PFSK-1 (cell line): ENCODE results near the gene DPYD.

Experiments
- FOXP2 ChIP-seq: optimal IDR thresholded peaks from 2 replicates; pipeline ENCODE3; 2011; ENCODE audit warnings: borderline replicate concordance, control low read depth, inconsistent platforms; ENCODE audit not compliant: insufficient read depth; ENCODE audit errors: extremely low read length, extremely low read depth
- POLR2AphosphoS5 ChIP-seq: IDR thresholded peaks from 2 replicates; pipeline ENCODE4 v1.6.1; 2012; ENCODE audit warnings: low read depth, mild to moderate bottlenecking, control low read depth, low read length, moderate library complexity
- REST ChIP-seq, 2 experiments: IDR thresholded peaks; 2 replicates each; pipeline versions ENCODE4 v1.6.1 to v1.8.0; 2011 to 2012; ENCODE audit warnings: low read depth in 2 of 2, low read length in 2 of 2, control low read depth in 1 of 2, inconsistent platforms in 1 of 2, mild to moderate bottlenecking in 1 of 2, moderate library complexity in 1 of 2; ENCODE audit not compliant: insufficient read depth in 1 of 2
- SIN3A ChIP-seq: IDR thresholded peaks from 2 replicates; pipeline ENCODE4 v1.6.1; 2012; ENCODE audit warnings: mild to moderate bottlenecking, low read length, moderate library complexity, borderline replicate concordance; ENCODE audit not compliant: insufficient read depth
- TAF1 ChIP-seq: IDR thresholded peaks from 2 replicates; pipeline ENCODE4 v1.6.1; 2012; ENCODE audit warnings: low read length, control low read depth, borderline replicate concordance; ENCODE audit not compliant: insufficient read depth

The DPYD gene

GRCh38 chr1:97101509-97101908 lies 819.3 kb downstream of the DPYD start:
- no peak for TF ChIP-seq POLR2AphosphoS5
- TF ChIP-seq FOXP2 = no peak
- no peak for TF ChIP-seq REST (IDR thresholded peaks at IDR 0.05; ENCODE audit: insufficient read depth in 1 of 2, low read depth in 2 of 2, low read length in 2 of 2)
- no peak for TF ChIP-seq TAF1
- TF ChIP-seq SIN3A = no peak

- TF ChIP-seq SIN3A (no peak), POLR2AphosphoS5 (no peak), FOXP2 (no peak), REST (IDR thresholded peaks at IDR 0.05; ENCODE audit: insufficient read depth in 1 of 2, low read depth in 2 of 2, low read length in 2 of 2) (no peak), TAF1 (no peak)
Measured at GRCh38 chr1:97097404-97097925, 823.4 kb downstream of the DPYD start.

DNA sequence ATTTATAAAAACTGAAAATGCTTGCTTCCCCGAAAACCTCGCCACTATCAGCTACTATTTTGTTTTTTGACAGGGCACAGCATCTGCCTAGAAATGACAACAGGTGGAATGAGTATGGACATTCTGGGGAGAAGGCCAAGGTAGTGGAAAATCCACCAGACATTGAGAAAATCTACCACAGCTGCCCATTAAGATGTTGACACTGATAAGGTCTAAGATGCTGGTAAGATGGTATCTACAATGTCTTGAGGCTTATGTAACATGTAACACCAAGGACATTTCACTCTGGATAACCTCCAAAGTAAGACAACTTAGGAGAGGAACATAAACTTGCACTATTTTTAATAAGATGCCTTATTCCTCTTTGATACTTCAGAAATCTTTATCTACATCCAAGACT lies 825.1 kb downstream of the DPYD start:
- TF ChIP-seq TAF1 (no peak), REST (IDR thresholded peaks at IDR 0.05; ENCODE audit: insufficient read depth in 1 of 2, low read depth in 2 of 2, low read length in 2 of 2) (no peak), POLR2AphosphoS5 (no peak), SIN3A (no peak), FOXP2 (no peak)

DNA sequence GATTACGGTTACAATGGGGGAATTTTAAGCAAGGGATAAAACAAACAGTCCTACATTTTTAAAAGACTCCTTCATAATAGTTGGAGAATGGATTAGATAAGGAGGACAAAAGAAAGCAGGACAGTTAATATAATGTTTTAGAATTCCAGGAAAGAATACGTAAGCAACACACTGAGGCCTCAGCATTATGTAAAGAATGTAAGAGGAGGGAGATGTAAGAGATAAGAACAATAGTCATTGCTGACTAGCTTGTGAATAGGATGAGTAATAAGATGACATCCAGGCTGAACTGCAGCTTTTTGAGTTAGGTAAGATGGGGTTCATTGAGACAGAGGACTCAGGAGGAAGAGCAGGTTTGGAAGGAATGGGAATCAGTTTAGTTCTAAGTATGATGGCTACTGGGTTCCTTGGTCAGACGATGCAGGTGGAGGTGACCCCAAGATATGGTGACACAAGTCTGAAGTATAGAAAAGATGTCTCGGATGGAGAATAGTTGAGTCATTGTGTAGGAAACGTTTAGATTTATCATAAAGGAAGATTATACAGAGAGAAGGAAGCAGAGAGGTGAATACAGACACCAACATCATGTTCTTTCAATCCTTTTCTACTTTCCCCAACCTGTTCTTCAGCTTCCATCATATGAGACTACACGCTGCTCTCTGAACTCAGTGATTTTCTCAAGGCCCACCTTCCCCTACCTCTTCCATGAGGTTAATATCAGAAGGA lies 826.4 kb downstream of the DPYD start:
- TF ChIP-seq FOXP2 = no peak
- no peak for TF ChIP-seq POLR2AphosphoS5

DNA sequence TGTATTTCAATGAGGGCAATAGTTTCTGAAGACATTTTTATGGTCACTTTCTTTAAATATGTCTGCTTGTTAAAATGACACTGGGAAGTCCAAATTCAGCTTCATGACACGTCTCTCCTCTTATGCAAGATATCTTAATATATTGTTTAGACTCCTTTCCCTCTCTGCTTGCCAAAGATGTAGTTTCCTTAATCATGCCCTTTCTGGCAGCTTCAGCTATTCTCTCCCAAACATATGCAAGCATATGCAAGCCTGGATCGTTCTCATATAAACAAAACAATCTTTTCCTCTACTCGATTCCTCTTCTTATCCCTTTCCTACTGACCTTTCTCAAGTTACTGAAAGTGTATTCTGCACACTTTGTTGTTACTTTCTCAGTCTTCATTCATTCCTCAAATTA lies 827.1 kb downstream of the DPYD start:
- TF ChIP-seq POLR2AphosphoS5 = no peak
- no peak for TF ChIP-seq TAF1
- TF ChIP-seq SIN3A = no peak
- no peak for TF ChIP-seq FOXP2
- no peak for TF ChIP-seq REST (IDR thresholded peaks at IDR 0.05; ENCODE audit: insufficient read depth in 1 of 2, low read depth in 2 of 2, low read length in 2 of 2)
